Measurements from ENCODE around the gene TNFRSF8.

Gene TNFRSF8

GRCh38 chr1:12063141-12064072 lies at the start of gene TNFRSF8:
Gene TNFRSF8, plus strand, starts transcription at chr1:12063303. Its CDS starts 296 bp downstream, at chr1:12063599.
- Histone ChIP-seq H3K9me3 (ENCODE audit: control insufficient read depth, insufficient read depth, low read length) (no peaks in the 10 kb centered on the region), H3K27me3 (ENCODE audit: control insufficient read depth, insufficient read depth, low read length) (peaks cover 20% of the 10 kb centered on the region), H3K9ac (ENCODE audit: low read depth, low read length) (peak within 1 kb of the TSS; percentile 45), H3K36me3 (ENCODE audit: control insufficient read depth, insufficient read depth, low read length) (no peaks in the 10 kb centered on the region), H3K4me1 (ENCODE audit: control insufficient read depth, insufficient read depth, low read length) (peaks cover 37% of the 10 kb centered on the region), H3K4me3 (ENCODE audit: low read depth, low read length) (peak within 1 kb of the TSS; percentile 58), H3K27ac (ENCODE audit: low read depth, low read length) (no peak within 1 kb of the TSS)

DNA sequence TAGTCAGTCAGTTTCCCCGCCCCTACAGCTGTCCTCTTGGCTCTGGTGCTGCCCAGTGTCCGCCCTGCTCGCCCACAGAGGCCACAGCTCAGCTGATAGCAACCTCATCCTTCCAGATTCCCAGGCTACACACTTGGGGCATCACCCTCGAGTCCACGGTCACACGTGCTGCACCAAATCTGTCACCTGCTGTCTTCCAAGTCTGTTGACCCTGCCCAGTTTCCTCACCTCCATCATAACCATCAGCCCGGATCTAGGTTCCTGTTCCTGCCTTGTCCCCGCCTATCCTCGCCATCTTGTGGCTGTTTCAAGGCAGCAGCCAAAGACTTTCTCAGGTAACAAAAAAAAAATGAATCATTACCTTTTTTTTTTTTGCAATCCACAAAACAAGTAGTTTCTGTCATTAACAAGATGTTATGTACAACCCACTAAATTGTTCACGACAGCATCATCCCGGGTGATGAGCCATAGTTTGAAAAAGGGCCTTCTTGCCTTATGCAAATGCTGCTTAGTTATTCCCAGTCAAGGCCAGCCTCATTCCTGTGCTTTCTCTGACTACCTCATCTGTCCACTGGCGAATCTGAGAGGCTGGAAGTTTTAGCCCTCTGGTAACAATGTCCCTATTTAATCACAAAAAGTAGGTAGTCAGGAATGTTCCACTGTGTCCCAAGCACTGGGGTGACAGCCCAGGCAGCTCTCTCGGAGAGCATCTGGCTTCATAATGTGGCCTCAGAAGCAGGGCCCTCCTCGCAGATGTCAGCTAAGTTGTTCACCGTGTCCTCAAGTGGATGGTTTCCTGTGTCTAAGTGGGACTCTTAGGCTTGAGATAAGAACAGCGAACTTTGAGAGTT lies 48.7 kb upstream of the TNFRSF8 start:
- no peaks in the 10 kb centered on the region for H3K4me1 ChIP-seq (ENCODE audit: control insufficient read depth, insufficient read depth, low read length)
- H3K9ac ChIP-seq (ENCODE audit: low read depth, low read length), result no peak overlapping the region
- no peaks in the 10 kb centered on the region for H3K9me3 ChIP-seq (ENCODE audit: control insufficient read depth, insufficient read depth, low read length)
- H3K27me3 ChIP-seq (ENCODE audit: control insufficient read depth, insufficient read depth, low read length), result no peaks in the 10 kb centered on the region
- H3K36me3 ChIP-seq (ENCODE audit: control insufficient read depth, insufficient read depth, low read length), result peaks cover 37% of the 10 kb centered on the region
- H3K27ac ChIP-seq (ENCODE audit: low read depth, low read length), result peak overlapping the region; percentile 13
- no peak overlapping the region for H3K4me3 ChIP-seq (ENCODE audit: low read depth, low read length)

- Histone ChIP-seq H3K4me3 (ENCODE audit: low read depth, low read length) (no peak overlapping the region), H3K36me3 (ENCODE audit: control insufficient read depth, insufficient read depth, low read length) (peaks cover 30% of the 10 kb centered on the region), H3K27ac (ENCODE audit: low read depth, low read length) (no peak overlapping the region), H3K4me1 (ENCODE audit: control insufficient read depth, insufficient read depth, low read length) (no peaks in the 10 kb centered on the region), H3K27me3 (ENCODE audit: control insufficient read depth, insufficient read depth, low read length) (no peaks in the 10 kb centered on the region), H3K9ac (ENCODE audit: low read depth, low read length) (no peak overlapping the region), H3K9me3 (ENCODE audit: control insufficient read depth, insufficient read depth, low read length) (no peaks in the 10 kb centered on the region)
Measured at GRCh38 chr1:12015001-12015491, 48.1 kb upstream of the TNFRSF8 start.

DNA sequence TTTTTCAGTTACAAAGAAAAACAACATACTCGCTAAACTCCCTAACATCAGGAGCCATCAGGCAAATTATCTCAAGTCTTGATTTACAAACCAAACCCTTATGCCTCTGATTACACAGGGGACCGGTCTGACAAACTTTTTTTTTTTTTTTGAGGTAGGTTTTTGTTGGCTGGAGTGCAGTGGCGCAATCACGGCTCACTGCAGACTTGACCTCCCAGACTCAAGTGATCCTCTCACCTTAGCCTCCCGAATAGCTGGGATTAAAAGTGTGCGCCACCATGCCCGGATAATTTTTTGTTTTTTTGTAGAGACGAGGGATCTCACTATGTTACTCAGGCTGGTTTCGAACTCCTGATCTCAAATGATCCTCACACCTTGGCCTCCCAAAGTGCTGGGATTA lies 47.6 kb upstream of the TNFRSF8 start:
- no peaks in the 10 kb centered on the region for H3K4me1 ChIP-seq (ENCODE audit: control insufficient read depth, insufficient read depth, low read length)
- H3K27me3 ChIP-seq (ENCODE audit: control insufficient read depth, insufficient read depth, low read length), result no peaks in the 10 kb centered on the region
- H3K36me3 ChIP-seq (ENCODE audit: control insufficient read depth, insufficient read depth, low read length), result peaks cover 26% of the 10 kb centered on the region
- no peak overlapping the region for H3K27ac ChIP-seq (ENCODE audit: low read depth, low read length)
- no peaks in the 10 kb centered on the region for H3K9me3 ChIP-seq (ENCODE audit: control insufficient read depth, insufficient read depth, low read length)
- H3K9ac ChIP-seq (ENCODE audit: low read depth, low read length), result no peak overlapping the region
- H3K4me3 ChIP-seq (ENCODE audit: low read depth, low read length), result no peak overlapping the region

GRCh38 chr1:12016182-12016581 lies 46.9 kb upstream of the TNFRSF8 start:
- peaks cover 19% of the 10 kb centered on the region for H3K36me3 ChIP-seq (ENCODE audit: control insufficient read depth, insufficient read depth, low read length)
- H3K4me1 ChIP-seq (ENCODE audit: control insufficient read depth, insufficient read depth, low read length), result no peaks in the 10 kb centered on the region
- no peaks in the 10 kb centered on the region for H3K27me3 ChIP-seq (ENCODE audit: control insufficient read depth, insufficient read depth, low read length)
- no peak overlapping the region for H3K27ac ChIP-seq (ENCODE audit: low read depth, low read length)
- no peak overlapping the region for H3K9ac ChIP-seq (ENCODE audit: low read depth, low read length)
- H3K4me3 ChIP-seq (ENCODE audit: low read depth, low read length), result no peak overlapping the region
- H3K9me3 ChIP-seq (ENCODE audit: control insufficient read depth, insufficient read depth, low read length), result no peaks in the 10 kb centered on the region

GRCh38 chr1:12019858-12020509 lies 43.1 kb upstream of the TNFRSF8 start:
- Histone ChIP-seq H3K27ac (ENCODE audit: low read depth, low read length) (peak overlapping the region; percentile 92), H3K9ac (ENCODE audit: low read depth, low read length) (peak overlapping the region; percentile 83), H3K9me3 (ENCODE audit: control insufficient read depth, insufficient read depth, low read length) (no peaks in the 10 kb centered on the region), H3K4me3 (ENCODE audit: low read depth, low read length) (peak overlapping the region; percentile 92), H3K4me1 (ENCODE audit: control insufficient read depth, insufficient read depth, low read length) (no peaks in the 10 kb centered on the region), H3K27me3 (ENCODE audit: control insufficient read depth, insufficient read depth, low read length) (no peaks in the 10 kb centered on the region), H3K36me3 (ENCODE audit: control insufficient read depth, insufficient read depth, low read length) (peaks cover 27% of the 10 kb centered on the region)

- no peaks in the 10 kb centered on the region for H3K9me3 ChIP-seq (ENCODE audit: control insufficient read depth, insufficient read depth, low read length)
- no peaks in the 10 kb centered on the region for H3K27me3 ChIP-seq (ENCODE audit: control insufficient read depth, insufficient read depth, low read length)
- H3K9ac ChIP-seq (ENCODE audit: low read depth, low read length), result no peak overlapping the region
- no peaks in the 10 kb centered on the region for H3K4me1 ChIP-seq (ENCODE audit: control insufficient read depth, insufficient read depth, low read length)
- peaks cover 43% of the 10 kb centered on the region for H3K36me3 ChIP-seq (ENCODE audit: control insufficient read depth, insufficient read depth, low read length)
- H3K27ac ChIP-seq (ENCODE audit: low read depth, low read length), result no peak overlapping the region
- no peak overlapping the region for H3K4me3 ChIP-seq (ENCODE audit: low read depth, low read length)
Measured at GRCh38 chr1:12021616-12022015, 41.5 kb upstream of the TNFRSF8 start.

DNA sequence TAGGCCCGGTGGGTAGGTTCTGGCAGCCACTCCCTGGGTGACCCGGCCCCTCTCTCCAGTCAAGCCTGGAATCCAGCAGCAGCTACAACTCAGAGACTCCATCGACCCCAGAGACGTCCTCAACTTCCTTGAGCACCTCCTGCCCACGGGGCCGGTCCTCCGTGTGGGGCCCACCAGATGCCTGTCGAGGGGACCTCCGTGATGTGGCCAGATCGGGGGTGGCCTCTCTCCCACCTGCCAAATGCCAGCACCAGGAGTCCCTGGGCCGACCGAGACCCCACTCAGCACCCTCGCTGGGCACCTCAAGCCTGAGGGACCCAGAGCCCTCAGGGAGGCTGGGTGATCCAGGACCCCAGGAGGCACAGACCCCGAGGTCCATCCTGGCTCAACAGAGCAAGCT lies 41.1 kb upstream of the TNFRSF8 start:
- no peaks in the 10 kb centered on the region for H3K27me3 ChIP-seq (ENCODE audit: control insufficient read depth, insufficient read depth, low read length)
- no peak overlapping the region for H3K4me3 ChIP-seq (ENCODE audit: low read depth, low read length)
- no peak overlapping the region for H3K27ac ChIP-seq (ENCODE audit: low read depth, low read length)
- no peaks in the 10 kb centered on the region for H3K4me1 ChIP-seq (ENCODE audit: control insufficient read depth, insufficient read depth, low read length)
- H3K36me3 ChIP-seq (ENCODE audit: control insufficient read depth, insufficient read depth, low read length), result peaks cover 47% of the 10 kb centered on the region
- H3K9ac ChIP-seq (ENCODE audit: low read depth, low read length), result no peak overlapping the region
- no peaks in the 10 kb centered on the region for H3K9me3 ChIP-seq (ENCODE audit: control insufficient read depth, insufficient read depth, low read length)

- H3K36me3 ChIP-seq (ENCODE audit: control insufficient read depth, insufficient read depth, low read length), result peaks cover 87% of the 10 kb centered on the region
- no peak overlapping the region for H3K9ac ChIP-seq (ENCODE audit: low read depth, low read length)
- no peak overlapping the region for H3K4me3 ChIP-seq (ENCODE audit: low read depth, low read length)
- H3K4me1 ChIP-seq (ENCODE audit: control insufficient read depth, insufficient read depth, low read length), result no peaks in the 10 kb centered on the region
- no peaks in the 10 kb centered on the region for H3K9me3 ChIP-seq (ENCODE audit: control insufficient read depth, insufficient read depth, low read length)
- H3K27ac ChIP-seq (ENCODE audit: low read depth, low read length), result no peak overlapping the region
- no peaks in the 10 kb centered on the region for H3K27me3 ChIP-seq (ENCODE audit: control insufficient read depth, insufficient read depth, low read length)
Measured at GRCh38 chr1:12026586-12026985, 36.5 kb upstream of the TNFRSF8 start.

GRCh38 chr1:12028248-12028647 lies 34.9 kb upstream of the TNFRSF8 start:
- H3K9ac ChIP-seq (ENCODE audit: low read depth, low read length), result no peak overlapping the region
- no peaks in the 10 kb centered on the region for H3K27me3 ChIP-seq (ENCODE audit: control insufficient read depth, insufficient read depth, low read length)
- H3K4me3 ChIP-seq (ENCODE audit: low read depth, low read length), result no peak overlapping the region
- no peaks in the 10 kb centered on the region for H3K4me1 ChIP-seq (ENCODE audit: control insufficient read depth, insufficient read depth, low read length)
- peaks cover 85% of the 10 kb centered on the region for H3K36me3 ChIP-seq (ENCODE audit: control insufficient read depth, insufficient read depth, low read length)
- no peaks in the 10 kb centered on the region for H3K9me3 ChIP-seq (ENCODE audit: control insufficient read depth, insufficient read depth, low read length)
- H3K27ac ChIP-seq (ENCODE audit: low read depth, low read length), result no peak overlapping the region
